Glutamatergic neuron (in vitro differentiated cells): Measurements from ENCODE around the gene COL12A1. TPM values are rescaled to one million over a fixed set of nuclear protein-coding genes. Genes with fewer than 3 reads are reported as not detected.

ENCODE experiments used
- DNase-seq: peaks from one replicate; pipeline ENCODE4 v3.0.0; 2022
- H3K27ac Mint-ChIP-seq: one replicate; pipeline ENCODE4 v1.8.0; 2020; ENCODE audit warnings: mild to moderate bottlenecking, mixed read lengths, inconsistent platforms; ENCODE audit not compliant: unreplicated experiment
- H3K27me3 Mint-ChIP-seq: one replicate; pipeline ENCODE4 v1.8.0; 2020; ENCODE audit warnings: mild to moderate bottlenecking, moderate library complexity, mixed read lengths, inconsistent platforms; ENCODE audit not compliant: unreplicated experiment
- H3K36me3 Mint-ChIP-seq: one replicate; pipeline ENCODE4 v1.8.0; 2020; ENCODE audit warnings: mild to moderate bottlenecking, mixed read lengths, inconsistent platforms; ENCODE audit not compliant: unreplicated experiment
- H3K4me1 Mint-ChIP-seq: one replicate; pipeline ENCODE4 v1.8.0; 2020; ENCODE audit warnings: mild to moderate bottlenecking, low read depth, mixed read lengths, inconsistent platforms; ENCODE audit not compliant: unreplicated experiment
- H3K4me3 Mint-ChIP-seq: one replicate; pipeline ENCODE4 v1.8.0; 2020; ENCODE audit warnings: mild to moderate bottlenecking, mixed read lengths, inconsistent platforms; ENCODE audit not compliant: unreplicated experiment
- H3K9me3 Mint-ChIP-seq: one replicate; pipeline ENCODE4 v1.8.0; 2020; ENCODE audit warnings: mild to moderate bottlenecking, moderate library complexity, mixed read lengths, inconsistent platforms; ENCODE audit not compliant: unreplicated experiment
- CTCF ChIP-seq: fragments of 200-600 bp; sonication (generic); IDR thresholded peaks from one replicate; pipeline ENCODE4 v1.5.0; 2021; ENCODE audit not compliant: partially characterized antibody, unreplicated experiment
- total RNA-seq: library from RNA; stranded (reverse); fragmentation: NEBNext Ultra II Directional; extraction: Animal tissue kit (Norgen Biotek cat#: 25700); gene quantifications from one replicate; pipeline ENCODE4 v1.2.1, GENCODE V29; 2021; ENCODE audit not compliant: unreplicated experiment

COL12A1 gene
- total RNA-seq, 1 donor from 2014 or later, result 2.4 TPM

- H3K36me3 Mint-ChIP-seq, result no peaks in the 10 kb centered on the region
These were observed 99.4 kb downstream of the COL12A1 start for GRCh38 chr6:75106426-75106825.

GRCh38 chr6:75103431-75103830 is 102.4 kb downstream of the COL12A1 start:
- H3K9me3 Mint-ChIP-seq, result no peaks in the 10 kb centered on the region
- peaks cover 3% of the 10 kb centered on the region for H3K27me3 Mint-ChIP-seq
- no peaks in the 10 kb centered on the region for H3K4me1 Mint-ChIP-seq
- H3K4me3 Mint-ChIP-seq, result no peak overlapping the region
- no peaks in the 10 kb centered on the region for H3K36me3 Mint-ChIP-seq
- no peak for DNase-seq
- TF ChIP-seq CTCF, result no peak
- no peak overlapping the region for H3K27ac Mint-ChIP-seq

More at GRCh38 chr6:75106426-75106825, 99.4 kb downstream of the COL12A1 start:
- Mint-ChIP-seq H3K9me3 (no peaks in the 10 kb centered on the region), H3K4me3 (no peak overlapping the region), H3K27ac (no peak overlapping the region), H3K27me3 (peaks cover 2% of the 10 kb centered on the region), H3K4me1 (no peaks in the 10 kb centered on the region)
- DNase-seq, result no peak
- no peak for TF ChIP-seq CTCF

GRCh38 chr6:75102301-75102700 is 103.6 kb downstream of the COL12A1 start:
- H3K27ac Mint-ChIP-seq, result no peak overlapping the region
- H3K36me3 Mint-ChIP-seq, result no peaks in the 10 kb centered on the region
- H3K27me3 Mint-ChIP-seq, result peaks cover 3% of the 10 kb centered on the region
- no peak for DNase-seq
- H3K4me3 Mint-ChIP-seq, result no peak overlapping the region
- no peak for TF ChIP-seq CTCF
- H3K9me3 Mint-ChIP-seq, result no peaks in the 10 kb centered on the region
- no peaks in the 10 kb centered on the region for H3K4me1 Mint-ChIP-seq

GRCh38 chr6:75101896-75102295 is 104.0 kb downstream of the COL12A1 start:
- no peak overlapping the region for H3K4me3 Mint-ChIP-seq
- no peak for DNase-seq
- TF ChIP-seq CTCF, result no peak
- peaks cover 3% of the 10 kb centered on the region for H3K27me3 Mint-ChIP-seq
- no peaks in the 10 kb centered on the region for H3K4me1 Mint-ChIP-seq
- H3K27ac Mint-ChIP-seq, result no peak overlapping the region
- no peaks in the 10 kb centered on the region for H3K36me3 Mint-ChIP-seq
- no peaks in the 10 kb centered on the region for H3K9me3 Mint-ChIP-seq

GRCh38 chr6:75098709-75099108 is 107.1 kb downstream of the COL12A1 start:
- Mint-ChIP-seq H3K27ac (no peak overlapping the region), H3K36me3 (no peaks in the 10 kb centered on the region), H3K4me3 (no peak overlapping the region), H3K9me3 (no peaks in the 10 kb centered on the region), H3K27me3 (peaks cover 2% of the 10 kb centered on the region), H3K4me1 (no peaks in the 10 kb centered on the region)
- TF ChIP-seq CTCF, result no peak
- no peak for DNase-seq
